Right lobe of liver (tissue), 4 donors: ENCODE data around the gene NKD2.

Source experiments
- CTCF ChIP-seq, 4 donors: fragments of 200-600 bp in 3 of 4; fragments of 450-650 bp in 1 of 4; IDR thresholded peaks; one replicate each; pipeline versions ENCODE4 v1.5.1 to v1.8.0; 2016 to 2022; ENCODE audit warnings: antibody characterized with exemption in 4 of 4, mild to moderate bottlenecking in 2 of 4
- POLR2A ChIP-seq: fragments of 450-650 bp; IDR thresholded peaks from one replicate; pipeline ENCODE4 v1.6.1; 2017; ENCODE audit warnings: antibody characterized with exemption, mild to moderate bottlenecking
- donor health status: DM: no; HTN: no; CAD: no.
- donor health status: DM: no; HTN: no; CAD: no.
- donor health status: DM: no; HTN: yes; CAD: no.

GRCh38 chr5:1027631-1028441 is 19.2 kb downstream of the NKD2 start:
- TF ChIP-seq POLR2A: no peak
- TF ChIP-seq CTCF (IDR thresholded peaks at IDR 0.05): no peak
